COLO829 (cell line): ENCODE results near the gene ZFHX3.

Experiments
- DNase-seq: peaks from one replicate; pipeline ENCODE4 v3.0.0; 2012; ENCODE audit warnings: low spot score

ZFHX3 gene

GRCh38 chr16:73037331-73037745, 10.6 kb downstream of the ZFHX3 start:
- no peak for DNase-seq

GRCh38 chr16:73036074-73036826, 11.7 kb downstream of the ZFHX3 start:
- DNase-seq, result no peak

GRCh38 chr16:73034374-73034773, 13.6 kb downstream of the ZFHX3 start:
- no peak for DNase-seq

GRCh38 chr16:73033271-73033998, 14.5 kb downstream of the ZFHX3 start:
- no peak for DNase-seq

GRCh38 chr16:73032541-73033270, 15.2 kb downstream of the ZFHX3 start:
- DNase-seq, result no peak

GRCh38 chr16:73031984-73032383, 15.9 kb downstream of the ZFHX3 start:
- no peak for DNase-seq

GRCh38 chr16:73031155-73031866, 16.6 kb downstream of the ZFHX3 start:
- DNase-seq, result no peak

- DNase-seq, result no peak
These were observed 19.1 kb downstream of the ZFHX3 start for GRCh38 chr16:73028721-73029361.

GRCh38 chr16:73028263-73028662, 19.7 kb downstream of the ZFHX3 start:
- no peak for DNase-seq

GRCh38 chr16:73027685-73028111, 20.2 kb downstream of the ZFHX3 start:
- DNase-seq, result no peak

GRCh38 chr16:73026754-73027684, 20.9 kb downstream of the ZFHX3 start:
- DNase-seq, result no peak

- no peak for DNase-seq
These were observed 22.1 kb downstream of the ZFHX3 start for GRCh38 chr16:73025856-73026210.

GRCh38 chr16:73025151-73025855, 22.6 kb downstream of the ZFHX3 start:
- no peak for DNase-seq

GRCh38 chr16:73024571-73025105, 23.3 kb downstream of the ZFHX3 start:
- no peak for DNase-seq

- no peak for DNase-seq
These were observed 24.0 kb downstream of the ZFHX3 start for GRCh38 chr16:73023752-73024570.

GRCh38 chr16:73023320-73023719, 24.6 kb downstream of the ZFHX3 start:
- no peak for DNase-seq

- DNase-seq, result no peak
These were observed 25.4 kb downstream of the ZFHX3 start for GRCh38 chr16:73022534-73022933.

- DNase-seq, result no peak
These were observed 25.9 kb downstream of the ZFHX3 start for GRCh38 chr16:73021866-73022495.
